ENCODE measurements around the gene ALOX15.
"Not testable (repeated sequence)": the region's sequence is repeated elsewhere in the genome, so short reads cannot be mapped to it uniquely, and the experiment has no call there.

Gene ALOX15

DNA sequence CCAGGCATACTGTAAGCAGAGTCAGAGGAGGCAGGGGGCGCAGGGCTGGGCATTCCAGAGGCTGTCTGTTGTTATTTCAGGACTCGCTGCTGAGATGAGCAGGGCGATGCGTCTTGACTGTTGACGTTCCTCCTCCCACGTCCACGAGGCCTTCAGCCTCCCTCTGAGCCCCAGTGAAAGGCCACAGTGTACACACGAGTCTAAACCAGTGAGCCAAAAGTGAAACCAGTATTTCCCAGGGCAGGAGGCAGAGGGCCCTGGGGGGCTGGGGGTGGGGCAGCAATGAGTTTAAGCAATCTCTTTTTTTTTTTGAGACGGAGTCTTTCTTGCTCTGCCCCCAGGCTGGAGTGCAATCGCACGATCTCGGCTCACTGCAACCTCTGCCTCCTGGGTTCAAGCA, 35.7 kb downstream of the ALOX15 start:
- no peak for DNase-seq (ENCODE audit: insufficient read length, low spot score)
- FAIRE-seq = no peak
- TF ChIP-seq, protein P1, sequence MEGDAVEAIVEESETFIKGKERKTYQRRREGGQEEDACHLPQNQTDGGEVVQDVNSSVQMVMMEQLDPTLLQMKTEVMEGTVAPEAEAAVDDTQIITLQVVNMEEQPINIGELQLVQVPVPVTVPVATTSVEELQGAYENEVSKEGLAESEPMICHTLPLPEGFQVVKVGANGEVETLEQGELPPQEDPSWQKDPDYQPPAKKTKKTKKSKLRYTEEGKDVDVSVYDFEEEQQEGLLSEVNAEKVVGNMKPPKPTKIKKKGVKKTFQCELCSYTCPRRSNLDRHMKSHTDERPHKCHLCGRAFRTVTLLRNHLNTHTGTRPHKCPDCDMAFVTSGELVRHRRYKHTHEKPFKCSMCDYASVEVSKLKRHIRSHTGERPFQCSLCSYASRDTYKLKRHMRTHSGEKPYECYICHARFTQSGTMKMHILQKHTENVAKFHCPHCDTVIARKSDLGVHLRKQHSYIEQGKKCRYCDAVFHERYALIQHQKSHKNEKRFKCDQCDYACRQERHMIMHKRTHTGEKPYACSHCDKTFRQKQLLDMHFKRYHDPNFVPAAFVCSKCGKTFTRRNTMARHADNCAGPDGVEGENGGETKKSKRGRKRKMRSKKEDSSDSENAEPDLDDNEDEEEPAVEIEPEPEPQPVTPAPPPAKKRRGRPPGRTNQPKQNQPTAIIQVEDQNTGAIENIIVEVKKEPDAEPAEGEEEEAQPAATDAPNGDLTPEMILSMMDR (IDR thresholded peaks at IDR 0.05; ENCODE audit: insufficient read depth, missing control alignments) = no peak

DNA sequence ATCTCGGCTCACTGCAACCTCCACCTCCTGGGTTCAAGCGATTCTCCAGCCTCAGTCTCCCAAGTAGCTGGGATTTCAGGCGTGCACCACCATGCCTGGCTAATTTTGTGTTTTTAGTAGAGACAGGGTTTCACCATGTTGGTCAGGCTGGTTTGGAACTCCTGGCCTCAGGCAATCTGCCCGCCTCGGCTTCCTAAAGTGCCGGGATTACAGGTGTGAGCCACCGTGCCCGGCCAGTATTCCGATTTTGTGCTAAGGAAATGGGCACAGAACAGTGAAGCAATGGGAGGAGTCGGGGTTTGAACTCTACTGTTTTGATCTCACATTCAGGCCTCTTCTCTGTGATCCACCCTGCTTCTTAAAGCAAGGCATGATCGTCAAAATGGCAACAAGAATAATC, 36.7 kb downstream of the ALOX15 start:
- FAIRE-seq; DNase-seq (ENCODE audit: insufficient read length, low spot score): not testable (repeated sequence)

DNA sequence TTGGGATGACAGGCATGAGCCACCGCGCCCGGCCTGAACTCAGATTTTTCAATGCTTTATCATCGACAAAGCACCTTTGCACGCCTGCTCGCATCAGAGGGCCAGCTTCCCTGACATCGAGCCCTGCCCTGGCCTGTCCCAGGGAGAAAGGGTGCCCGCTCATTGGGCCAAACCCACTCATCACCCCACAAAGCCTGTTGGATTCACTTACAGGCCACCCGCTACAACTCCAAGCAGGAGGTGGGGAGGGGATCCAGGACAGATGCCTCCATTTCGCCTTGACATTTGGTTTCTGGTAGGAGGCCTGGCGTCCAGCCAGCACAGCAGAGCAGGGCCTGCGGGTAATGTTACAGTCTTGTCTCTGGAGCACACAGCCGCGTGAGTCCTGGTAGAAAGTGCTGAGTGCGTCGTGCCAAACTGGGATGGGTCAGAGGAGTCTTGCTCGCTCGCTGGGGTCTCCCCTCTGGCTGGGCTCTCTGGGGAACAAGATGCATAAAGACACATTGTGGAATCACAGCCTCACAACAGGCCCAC, 37.3 kb downstream of the ALOX15 start:
- DNase-seq (ENCODE audit: insufficient read length, low spot score) (no peak), FAIRE-seq (no peak)
- TF ChIP-seq, protein P1 (IDR thresholded peaks at IDR 0.05; ENCODE audit: insufficient read depth, missing control alignments) = no peak

DNA sequence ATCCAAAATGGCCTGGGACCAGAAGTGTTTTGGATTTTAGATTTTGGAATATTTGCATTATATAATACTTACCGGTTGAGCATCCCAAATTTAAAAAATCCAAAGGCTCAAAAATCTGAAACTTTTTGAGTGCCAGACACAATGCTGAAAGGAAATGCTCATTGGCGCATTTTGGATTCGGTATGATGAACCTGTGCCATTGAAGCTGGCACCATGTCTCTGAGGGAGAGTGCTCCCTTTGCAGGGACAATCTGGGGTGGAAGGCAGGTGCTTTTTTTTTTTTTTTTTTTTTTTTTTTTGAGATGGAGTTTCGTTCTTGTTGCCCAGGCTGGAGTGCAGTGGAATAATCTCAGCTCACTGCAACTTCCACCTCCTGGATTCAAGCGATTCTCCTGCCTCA, 39.4 kb downstream of the ALOX15 start:
- FAIRE-seq (no peak), DNase-seq (ENCODE audit: insufficient read length, low spot score) (no peak)
- TF ChIP-seq, protein P1 (IDR thresholded peaks at IDR 0.05; ENCODE audit: insufficient read depth, missing control alignments) = no peak

DNA sequence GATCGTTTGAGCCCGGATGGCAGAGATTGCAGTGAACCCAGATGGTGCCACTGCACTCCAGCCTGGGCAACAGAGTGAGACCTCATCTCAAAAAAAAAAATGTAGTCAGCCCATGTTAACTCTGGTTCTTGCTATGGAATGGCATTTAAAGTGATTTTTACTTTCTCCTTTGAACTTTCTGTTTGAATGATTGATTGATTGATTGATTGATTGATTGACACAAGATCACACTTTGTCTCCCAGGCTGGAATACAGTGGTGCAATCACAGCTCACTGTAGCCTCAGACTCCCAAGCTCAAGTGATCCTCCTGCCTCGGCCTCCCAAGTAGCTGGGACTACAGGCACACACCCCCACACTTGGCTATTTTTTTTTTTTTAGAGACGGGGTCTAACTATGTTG, 40.2 kb downstream of the ALOX15 start:
- TF ChIP-seq, protein P1 (IDR thresholded peaks at IDR 0.05; ENCODE audit: insufficient read depth, missing control alignments) = no peak
- FAIRE-seq (no peak), DNase-seq (ENCODE audit: insufficient read length, low spot score) (no peak)

DNA sequence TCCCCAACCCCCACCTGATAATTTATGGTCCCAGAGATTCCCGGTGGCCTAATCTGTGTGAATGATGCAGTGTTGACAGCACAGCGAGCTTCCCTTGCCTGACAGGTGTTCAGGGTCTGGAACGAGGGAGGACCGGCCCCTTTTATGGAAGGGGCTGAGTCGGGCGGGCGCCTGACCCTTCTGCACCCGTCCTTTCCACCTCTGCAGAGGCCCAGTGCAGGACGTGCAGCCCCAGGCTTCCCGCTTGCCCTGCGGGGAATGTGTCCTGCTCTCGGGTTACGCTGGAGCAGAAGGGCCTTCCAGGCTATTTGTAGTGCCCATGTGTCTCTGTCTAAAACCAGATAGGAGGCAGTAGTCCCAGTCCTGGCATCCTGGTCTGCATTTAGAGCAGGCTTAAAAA, 40.9 kb downstream of the ALOX15 start:
- FAIRE-seq = no peak
- TF ChIP-seq, protein P1 (IDR thresholded peaks at IDR 0.05; ENCODE audit: insufficient read depth, missing control alignments) = no peak
- no peak for DNase-seq (ENCODE audit: insufficient read length, low spot score)

DNA sequence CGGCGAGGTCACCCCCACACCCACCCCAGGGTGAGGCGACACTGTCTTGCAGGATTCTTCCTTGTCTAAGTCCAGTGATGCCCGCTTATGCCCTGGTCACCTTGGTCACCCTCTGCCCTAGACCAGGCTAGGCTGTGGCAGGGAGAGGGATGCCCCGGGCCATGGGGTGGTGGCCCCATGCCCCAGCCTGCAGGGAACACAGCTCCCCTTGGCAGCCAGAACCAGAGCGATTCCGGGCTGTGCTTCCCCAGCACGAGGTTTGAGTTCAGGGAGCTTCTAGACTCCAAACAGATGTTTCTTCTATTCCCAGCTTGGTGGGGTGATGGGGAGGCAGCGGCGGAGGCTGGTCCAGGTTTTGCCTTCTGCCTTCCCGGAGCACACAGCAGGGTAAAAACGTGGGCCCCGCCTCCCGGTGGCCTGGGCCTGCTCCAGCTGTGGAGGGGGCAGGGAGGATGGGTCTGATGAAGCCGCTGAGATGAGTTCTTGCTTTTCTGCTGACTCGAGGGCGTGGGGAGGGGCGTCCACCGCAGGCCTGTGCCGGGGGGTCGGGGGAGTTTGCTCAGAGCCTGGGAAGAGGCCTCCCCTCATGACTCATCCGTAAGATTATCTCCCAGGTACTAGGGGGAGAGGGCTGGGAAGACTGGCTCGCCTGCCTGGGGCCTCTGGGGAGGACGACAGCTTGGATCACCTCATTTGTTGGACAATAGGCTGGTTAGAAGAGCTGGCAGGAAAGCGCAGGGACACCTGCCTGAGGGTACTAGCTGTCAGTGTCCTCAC, 41.8 kb downstream of the ALOX15 start:
- TF ChIP-seq, protein P1 (IDR thresholded peaks at IDR 0.05; ENCODE audit: insufficient read depth, missing control alignments) = no peak
- FAIRE-seq = no peak
- DNase-seq (ENCODE audit: insufficient read length, low spot score) = no peak

All from D721Med (cell line).